GM21723 (cell line): ENCODE measurements around the gene SPATA20.

Experiments used
- ATAC-seq: cut with Tn5 transposase; IDR thresholded peaks from one replicate; pipeline ENCODE4 v1.9.1; 2021; ENCODE audit warnings: mild to moderate bottlenecking, moderate library complexity; ENCODE audit not compliant: unreplicated experiment

Gene SPATA20

GRCh38 chr17:50519141-50519834 is 27.7 kb upstream of the SPATA20 start:
- ATAC-seq, result no peak

DNA sequence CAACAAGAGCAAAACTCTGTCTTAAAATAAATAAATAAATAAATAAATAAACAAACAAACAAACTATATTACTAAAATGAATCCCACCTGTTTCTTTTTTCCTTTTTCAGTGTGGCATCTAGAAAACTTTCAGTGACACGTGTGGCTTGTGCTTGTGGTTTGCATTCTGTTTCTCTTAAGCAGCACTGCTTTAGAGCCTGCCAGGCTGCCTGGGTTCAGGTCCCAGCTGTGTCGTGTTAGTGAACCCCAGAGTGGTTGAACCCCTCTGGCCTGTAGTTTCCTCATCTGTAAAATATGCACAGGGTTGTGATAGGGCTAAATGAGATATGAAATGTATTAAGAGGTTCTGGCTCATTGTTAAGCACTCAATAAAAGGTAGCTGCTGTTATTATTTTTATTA is 26.5 kb upstream of the SPATA20 start:
- no peak for ATAC-seq

- no peak for ATAC-seq
Measured at GRCh38 chr17:50521514-50521913, 25.5 kb upstream of the SPATA20 start.

GRCh38 chr17:50522766-50523165 is 24.2 kb upstream of the SPATA20 start:
- no peak for ATAC-seq

GRCh38 chr17:50523208-50523607 is 23.8 kb upstream of the SPATA20 start:
- ATAC-seq, result no peak

DNA sequence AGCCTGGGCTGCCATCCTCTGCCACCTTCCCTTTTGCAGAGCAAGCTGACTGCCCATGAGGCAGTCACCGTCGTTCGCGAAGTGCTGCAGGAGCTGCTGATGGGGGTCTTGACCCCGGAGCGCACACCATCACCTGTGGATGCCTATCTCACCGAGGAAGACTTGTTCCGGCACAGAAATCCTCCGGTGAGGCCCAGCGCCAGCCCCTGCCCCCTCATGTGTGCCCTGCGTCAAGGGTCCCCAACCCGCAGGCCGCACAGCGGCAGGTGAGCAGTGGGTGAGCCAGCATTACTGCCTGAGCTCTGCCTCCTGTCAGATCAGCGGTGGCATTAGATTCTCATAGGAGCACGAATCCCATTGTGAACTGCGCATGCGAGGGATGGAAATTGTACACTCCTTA is 22.1 kb upstream of the SPATA20 start:
- ATAC-seq, result no peak

GRCh38 chr17:50527155-50527762 is 19.7 kb upstream of the SPATA20 start:
- ATAC-seq, result no peak

DNA sequence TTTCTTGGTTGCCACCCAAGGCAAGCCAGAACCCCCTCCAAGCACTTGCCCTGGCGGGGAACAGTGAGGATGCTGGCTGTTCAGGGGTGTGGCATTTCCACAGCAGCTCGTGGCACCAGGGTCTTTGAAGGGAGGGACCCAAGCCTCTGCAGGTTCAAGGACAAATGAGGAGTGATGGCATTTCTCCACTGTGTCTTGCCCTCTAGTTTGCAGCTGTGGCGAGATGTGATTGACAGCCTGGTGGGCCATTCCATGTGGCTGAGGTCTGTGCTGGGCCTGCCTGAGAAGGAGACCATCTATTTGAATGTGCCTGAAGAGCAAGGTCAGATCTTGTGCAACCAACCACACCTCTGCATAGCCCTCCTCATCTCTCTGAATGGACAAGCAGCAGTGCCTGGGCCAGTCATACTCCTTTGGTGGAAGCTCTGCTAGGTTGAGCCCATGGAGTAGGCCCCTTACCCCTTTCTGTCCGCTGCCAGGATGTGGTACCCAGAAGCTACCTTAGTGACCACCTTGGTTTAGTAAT is 19.0 kb upstream of the SPATA20 start:
- ATAC-seq, result no peak

GRCh38 chr17:50529849-50530248 is 17.1 kb upstream of the SPATA20 start:
- ATAC-seq, result no peak

DNA sequence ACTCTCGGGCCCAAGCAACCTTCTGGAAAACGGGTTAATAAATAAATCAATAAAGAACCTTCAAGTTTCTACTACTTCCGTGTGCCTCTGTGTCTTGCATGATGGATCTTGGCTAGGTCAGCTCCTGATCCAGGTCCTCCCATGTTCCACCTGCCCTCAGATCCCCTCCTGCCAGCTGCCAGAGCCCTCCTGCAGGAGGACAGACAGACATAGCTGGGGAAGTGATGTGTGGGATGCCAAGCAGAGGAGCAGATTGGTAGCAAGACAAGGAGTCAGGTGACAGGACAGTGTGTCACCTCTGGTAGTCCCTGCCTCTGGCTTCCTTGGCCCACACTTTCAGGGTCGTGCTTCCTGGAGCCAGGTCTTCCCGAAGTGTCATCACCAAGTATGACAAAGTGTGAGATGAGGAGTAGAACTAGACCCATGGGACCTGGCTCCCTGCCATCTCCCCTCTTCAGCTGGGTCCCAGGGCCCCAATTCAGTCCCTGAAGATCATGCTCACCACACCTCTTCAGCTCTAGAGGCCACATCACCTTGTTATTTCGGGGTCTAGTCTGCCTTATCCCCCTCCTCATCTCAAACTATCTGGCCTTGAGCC is 15.4 kb upstream of the SPATA20 start:
- ATAC-seq, result no peak

- no peak for ATAC-seq
Measured at GRCh38 chr17:50532452-50533024, 14.4 kb upstream of the SPATA20 start, which contains the start of gene EPN3. TSS of gene EPN3 (plus strand) at chr17:50532735. CDS start at chr17:50536557, 3,822 bp downstream.

GRCh38 chr17:50533185-50533584 is 13.8 kb upstream of the SPATA20 start:
- ATAC-seq, result no peak

GRCh38 chr17:50533720-50534148 is 13.2 kb upstream of the SPATA20 start:
- no peak for ATAC-seq

DNA sequence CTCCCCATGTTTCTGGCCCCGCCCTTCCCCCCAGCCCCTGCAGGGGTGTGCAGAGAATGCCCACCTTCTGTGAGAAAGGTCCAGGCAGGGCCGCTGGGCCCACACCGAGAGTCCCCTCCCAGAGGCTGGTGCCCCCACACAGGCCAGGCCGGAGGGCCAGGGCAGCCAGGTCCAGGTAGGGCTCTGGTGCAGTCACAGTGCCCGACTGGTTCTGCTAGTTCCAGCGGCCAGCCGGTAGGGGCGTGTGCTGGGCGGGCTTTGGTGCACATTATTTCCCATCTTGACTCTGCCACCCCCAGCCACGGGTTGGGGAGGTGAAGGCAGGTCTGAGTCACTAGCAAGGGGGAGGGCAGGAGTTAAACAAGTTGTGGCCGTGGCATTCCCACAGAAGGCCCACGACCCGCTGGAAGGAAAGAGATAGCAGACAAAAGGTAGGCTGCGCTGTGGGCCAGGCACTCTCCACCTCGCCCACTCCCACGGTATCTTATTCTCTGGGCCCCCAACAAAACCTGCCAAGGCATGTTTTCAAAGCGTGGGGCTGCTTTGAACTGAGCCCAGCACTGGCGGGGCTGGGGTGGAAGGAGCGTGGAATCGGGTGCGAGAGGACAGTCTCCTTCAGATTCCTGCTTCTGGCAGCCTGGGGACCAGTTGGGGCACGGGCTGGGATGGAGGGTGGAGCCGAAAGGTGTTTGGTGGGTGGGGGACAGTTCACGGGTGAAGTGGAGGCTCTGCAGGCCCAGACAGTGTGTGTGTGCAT is 12.6 kb upstream of the SPATA20 start:
- ATAC-seq, result no peak

DNA sequence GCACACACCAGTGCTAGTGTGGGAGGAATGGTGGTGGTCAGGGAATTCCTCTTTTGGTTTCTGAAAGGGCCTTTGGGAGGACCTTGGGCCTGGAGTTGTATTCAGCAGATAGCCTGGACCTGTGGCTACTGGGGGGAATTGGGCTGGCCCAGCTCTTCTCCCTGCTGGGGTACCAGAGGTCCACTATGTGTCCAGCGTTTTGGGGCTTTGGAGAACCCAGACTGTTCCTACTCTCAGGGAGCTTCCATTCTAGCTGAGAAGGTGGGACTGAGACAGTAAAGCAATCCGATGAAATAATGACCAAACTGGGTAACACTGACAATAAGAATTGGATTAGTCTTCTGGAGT is 12.0 kb upstream of the SPATA20 start:
- no peak for ATAC-seq

DNA sequence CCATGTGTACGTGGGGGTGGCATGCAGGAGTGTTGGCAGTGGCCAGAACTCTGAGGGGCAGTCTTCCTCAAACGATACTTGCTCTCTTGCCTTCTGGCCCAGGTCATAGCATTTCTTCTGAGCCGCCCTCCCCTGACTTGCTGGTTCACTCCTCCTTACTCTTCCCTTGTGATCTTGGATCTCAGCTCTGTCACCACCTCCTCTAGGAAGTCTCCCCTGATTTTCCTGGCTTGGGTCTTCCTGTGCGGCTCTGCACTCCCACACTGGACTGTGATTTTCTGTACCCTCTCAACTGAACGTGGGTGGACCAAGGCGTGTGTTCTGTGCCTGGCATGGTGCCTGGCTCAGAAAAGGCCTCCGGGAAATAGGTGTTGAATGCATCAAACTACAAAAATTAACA is 11.6 kb upstream of the SPATA20 start:
- no peak for ATAC-seq

- no peak for ATAC-seq
Measured at GRCh38 chr17:50536683-50537646, 10.0 kb upstream of the SPATA20 start.

DNA sequence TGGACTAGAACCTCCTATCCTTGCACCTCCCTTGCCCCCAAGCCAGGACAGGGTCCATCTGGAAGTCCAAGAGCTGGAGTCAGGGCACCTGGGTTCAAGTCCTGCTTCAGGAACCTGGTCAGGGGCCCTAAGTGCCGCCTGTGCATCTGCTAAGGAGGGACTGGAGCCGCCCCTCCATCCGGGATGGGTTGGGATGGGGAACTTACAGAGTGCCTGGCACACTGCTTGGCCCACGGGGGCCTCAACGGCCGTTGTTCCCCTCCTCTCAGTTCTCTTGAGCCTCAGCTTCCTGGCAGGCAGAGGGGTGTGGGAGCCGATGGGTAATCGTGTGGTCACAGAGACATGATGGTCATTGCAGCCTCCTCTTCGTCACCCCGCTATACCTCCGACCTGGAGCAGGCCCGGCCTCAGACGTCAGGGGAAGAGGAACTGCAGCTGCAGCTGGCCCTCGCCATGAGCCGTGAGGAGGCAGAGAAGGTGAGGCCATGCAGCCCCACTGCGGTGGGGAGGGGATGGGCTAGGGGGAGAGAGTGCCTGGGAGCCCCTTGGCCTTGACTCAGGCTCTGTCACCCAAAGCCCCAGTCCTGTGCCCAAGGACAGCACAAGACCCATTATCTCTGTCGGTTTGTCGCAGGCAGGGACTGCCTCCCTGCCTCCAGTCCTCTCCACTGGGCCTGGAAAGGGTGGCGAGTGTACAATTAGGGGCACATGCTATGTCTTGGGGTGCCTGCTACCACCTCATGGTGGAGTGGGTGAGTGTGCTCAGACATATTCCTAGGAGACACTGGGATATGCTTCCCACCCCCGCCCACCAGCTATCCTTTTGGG is 9.0 kb upstream of the SPATA20 start:
- ATAC-seq, result no peak
